Testis (tissue), 2 donors: ENCODE measurements around the gene MEMO1.

ENCODE experiments used
- CTCF ChIP-seq, 3 experiments: fragments of 450-650 bp in 2 of 3; fragments of 200-600 bp in 1 of 3; sonication (generic) in 1 of 3; IDR thresholded peaks; one replicate each; pipeline ENCODE4 v1.5.1; 2016 to 2019; ENCODE audit warnings: antibody characterized with exemption in 3 of 3, mild to moderate bottlenecking in 2 of 3, moderate library complexity in 1 of 3
- POLR2A ChIP-seq: fragments of 450-650 bp; IDR thresholded peaks from one replicate; pipeline ENCODE4 v1.6.1; 2017; ENCODE audit warnings: antibody characterized with exemption, mild to moderate bottlenecking, moderate library complexity

GRCh38 chr2:31943636-31944225, 67.1 kb downstream of the MEMO1 start:
- TF ChIP-seq CTCF (IDR thresholded peaks at IDR 0.05), result no peak
- TF ChIP-seq POLR2A, result no peak
